Omental fat pad (tissue), 4 donors: ENCODE data around the gene SND1. TPM values are rescaled to one million over a fixed set of nuclear protein-coding genes. Genes with fewer than 3 reads are reported as not detected.
"Not testable (repeated sequence)": the region's sequence is repeated elsewhere in the genome, so short reads cannot be mapped to it uniquely, and the experiment has no call there.

Experiments
- ATAC-seq: fragments of 150-250 bp; one replicate; pipeline ENCODE4 v1.9.1; 2016; ENCODE audit warnings: mild to moderate bottlenecking, moderate library complexity; ENCODE audit not compliant: low FRiP score
- DNase-seq: peaks from one replicate; pipeline ENCODE4 v3.0.0-alpha.2; 2019; ENCODE audit warnings: low spot score
- total RNA-seq, 4 donors: library from RNA; depleted of rRNA; stranded (reverse); fragments of >200 nt; gene quantifications; one replicate each; pipeline ENCODE4 v1.1.0, GENCODE V29; 2016
- TF ChIP-seq, protein P1 (sequence below), 3 donors: fragments of 450-650 bp; IDR thresholded peaks; one replicate each; pipeline ENCODE4 v1.5.1; 2016 to 2017; ENCODE audit warnings: antibody characterized with exemption in 3 of 3, mild to moderate bottlenecking in 3 of 3, moderate library complexity in 2 of 3

SND1 gene
- total RNA-seq, 4 donors from 2014 or later: 90.8 to 140 (median 125) TPM

DNA sequence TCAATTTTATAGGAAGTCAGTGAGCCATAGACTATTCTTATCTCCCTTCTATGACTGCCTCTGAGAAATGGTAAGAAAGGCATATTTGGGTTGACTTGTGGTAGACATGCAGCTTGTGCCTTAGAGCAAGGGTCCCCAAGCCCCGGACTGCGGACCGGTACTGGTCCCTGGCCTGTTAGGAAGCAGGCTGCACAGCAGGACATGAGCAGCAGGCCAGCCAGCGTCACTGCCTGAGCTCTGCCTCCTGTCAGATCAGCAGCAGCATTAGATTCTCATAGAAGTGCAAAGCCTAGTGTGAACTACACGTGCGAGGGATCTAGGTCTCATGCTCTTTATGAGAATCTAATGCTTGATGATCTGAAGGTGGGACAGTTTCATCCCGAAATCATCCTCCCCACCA lies 180.6 kb downstream of the SND1 start:
- ATAC-seq: no peak

DNA sequence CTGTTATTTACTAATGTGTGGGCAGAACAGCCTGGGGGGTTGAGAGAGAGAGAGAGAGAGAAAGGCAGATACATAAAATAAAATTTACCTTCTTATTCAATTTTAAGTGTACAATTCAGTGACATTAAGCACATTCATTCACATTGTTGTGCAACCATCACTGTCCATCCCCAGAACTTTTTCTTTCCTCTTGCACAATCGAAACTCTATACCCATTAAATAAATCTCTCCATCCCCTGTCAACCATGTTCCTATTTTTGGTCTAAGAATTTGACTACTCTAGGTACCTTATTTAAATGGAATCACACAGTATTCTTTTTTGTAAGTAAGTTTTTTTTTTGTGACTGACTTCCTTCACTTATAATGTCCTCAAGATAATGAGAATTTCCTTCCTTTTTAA lies 181.6 kb downstream of the SND1 start:
- ATAC-seq: no peak
- TF ChIP-seq, protein P1, sequence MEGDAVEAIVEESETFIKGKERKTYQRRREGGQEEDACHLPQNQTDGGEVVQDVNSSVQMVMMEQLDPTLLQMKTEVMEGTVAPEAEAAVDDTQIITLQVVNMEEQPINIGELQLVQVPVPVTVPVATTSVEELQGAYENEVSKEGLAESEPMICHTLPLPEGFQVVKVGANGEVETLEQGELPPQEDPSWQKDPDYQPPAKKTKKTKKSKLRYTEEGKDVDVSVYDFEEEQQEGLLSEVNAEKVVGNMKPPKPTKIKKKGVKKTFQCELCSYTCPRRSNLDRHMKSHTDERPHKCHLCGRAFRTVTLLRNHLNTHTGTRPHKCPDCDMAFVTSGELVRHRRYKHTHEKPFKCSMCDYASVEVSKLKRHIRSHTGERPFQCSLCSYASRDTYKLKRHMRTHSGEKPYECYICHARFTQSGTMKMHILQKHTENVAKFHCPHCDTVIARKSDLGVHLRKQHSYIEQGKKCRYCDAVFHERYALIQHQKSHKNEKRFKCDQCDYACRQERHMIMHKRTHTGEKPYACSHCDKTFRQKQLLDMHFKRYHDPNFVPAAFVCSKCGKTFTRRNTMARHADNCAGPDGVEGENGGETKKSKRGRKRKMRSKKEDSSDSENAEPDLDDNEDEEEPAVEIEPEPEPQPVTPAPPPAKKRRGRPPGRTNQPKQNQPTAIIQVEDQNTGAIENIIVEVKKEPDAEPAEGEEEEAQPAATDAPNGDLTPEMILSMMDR (IDR thresholded peaks at IDR 0.05): no peak
- DNase-seq: no peak

More for the DNA sequence above, 180.6 kb downstream of the SND1 start:
- TF ChIP-seq, protein P1 (IDR thresholded peaks at IDR 0.05): no peak
- no peak for DNase-seq

DNA sequence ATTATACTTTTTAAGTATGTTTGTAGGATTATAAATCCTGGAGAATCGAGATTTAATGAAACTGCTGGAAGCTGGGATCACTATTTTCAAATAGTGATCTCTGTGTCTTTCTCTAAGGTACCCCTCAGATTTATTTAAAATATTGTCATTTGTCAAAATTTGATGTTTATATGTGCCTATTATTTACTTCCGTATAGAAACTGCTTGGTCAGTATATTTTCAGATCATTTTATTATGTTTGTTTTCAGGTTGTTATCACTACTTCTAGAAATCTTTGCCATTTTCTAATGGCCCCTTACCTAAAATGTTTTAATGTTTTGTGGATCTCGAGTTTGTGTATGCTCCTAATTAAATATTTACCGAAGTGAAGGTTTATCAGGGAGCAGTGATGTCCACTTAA lies 183.7 kb downstream of the SND1 start:
- TF ChIP-seq, protein P1 (IDR thresholded peaks at IDR 0.05): no peak
- DNase-seq (no peak), ATAC-seq (no peak)

DNA sequence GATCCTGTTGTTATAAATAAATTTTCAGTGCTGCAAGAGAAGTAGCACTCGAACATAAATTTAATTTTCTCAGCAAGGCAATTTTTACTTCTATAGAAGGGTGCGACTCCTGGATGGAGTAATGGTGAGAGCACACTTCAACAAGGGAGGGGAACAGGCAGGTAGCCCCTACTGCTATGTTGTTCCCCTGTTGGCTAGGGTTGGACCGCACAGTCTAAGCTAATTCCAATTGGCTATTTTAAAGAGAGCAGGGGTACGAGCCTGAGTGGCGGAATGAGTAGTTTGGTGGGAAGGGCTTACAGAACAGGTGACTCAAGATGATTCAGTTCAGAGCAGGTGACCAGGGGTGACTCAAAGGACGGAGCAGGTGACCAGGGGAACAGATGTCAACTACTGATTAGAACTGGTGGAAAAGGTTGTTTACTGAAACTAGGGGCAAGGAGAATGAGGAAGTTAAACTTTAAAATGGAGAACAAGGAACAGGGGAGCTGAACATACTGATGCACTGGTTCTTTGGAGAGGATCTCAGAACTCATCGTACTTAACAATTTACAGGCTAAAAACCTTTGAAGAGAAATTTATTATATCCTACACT lies 185.9 kb downstream of the SND1 start:
- not testable (repeated sequence) for DNase-seq, ATAC-seq

- ATAC-seq (no peak), DNase-seq (no peak)
- TF ChIP-seq, protein P1 (IDR thresholded peaks at IDR 0.05): no peak
Measured at GRCh38 chr7:127838816-127839415, 186.9 kb downstream of the SND1 start.

- DNase-seq (no peak), ATAC-seq (no peak)
- TF ChIP-seq, protein P1 (IDR thresholded peaks at IDR 0.05): no peak
Measured at GRCh38 chr7:127840226-127840951, 188.4 kb downstream of the SND1 start.

- ATAC-seq (no peak), DNase-seq (no peak)
- TF ChIP-seq, protein P1 (IDR thresholded peaks at IDR 0.05): no peak
Measured at GRCh38 chr7:127844165-127844564, 192.2 kb downstream of the SND1 start.
